ENCODE data around the gene SLC3A2. TPM values are rescaled to one million over a fixed set of nuclear protein-coding genes. Genes with fewer than 3 reads are reported as not detected.

SLC3A2 gene
- total RNA-seq, 1 experiment from 2014 or later = 619 TPM

- Histone ChIP-seq H3K36me3 (ENCODE audit: low read depth) (no peaks in the 10 kb centered on the region), H3K9me3 (ENCODE audit: insufficient read depth, low read depth) (no peaks in the 10 kb centered on the region), H3K4me1 (replicated peaks; ENCODE audit: insufficient read depth) (no peaks in the 10 kb centered on the region), H2AFZ (no peak overlapping the region), H3F3A (ENCODE audit: insufficient read depth, low read depth) (no peaks in the 10 kb centered on the region), H3K9me2 (ENCODE audit: insufficient read depth) (no peaks in the 10 kb centered on the region), H3K27ac (no peak overlapping the region), H4K20me1 (ENCODE audit: insufficient read depth) (no peaks in the 10 kb centered on the region), H3K79me2 (ENCODE audit: low read depth) (no peaks in the 10 kb centered on the region), H3K4me3 (no peak overlapping the region), H3K4me2 (no peak overlapping the region), H3K27me3 (ENCODE audit: insufficient read depth, low read depth) (peaks cover 55% of the 10 kb centered on the region)
- intact Hi-C loops (cut with micrococcal nuclease; ENCODE audit: unreplicated experiment) = no loop called here
- CTCF ChIA-PET = no interaction called here
- POLR2A ChIA-PET (ENCODE audit: unreplicated experiment) = no interaction called here
- DNase-seq = no peak
- no TSS peak for BruUV-seq (replicated peaks)
- TF ChIP-seq CTCF (conservative IDR thresholded peaks at IDR 0.05) (no peak), EZH2 (IDR thresholded peaks at IDR 0.05; ENCODE audit: low read depth) (no peak)
Observed at GRCh38 chr11:62930157-62930556, 49.5 kb downstream of the SLC3A2 start.

- Histone ChIP-seq H3K9me2 (ENCODE audit: insufficient read depth) (no peaks in the 10 kb centered on the region), H3K36me3 (ENCODE audit: low read depth) (no peaks in the 10 kb centered on the region), H3K27ac (no peak overlapping the region), H3K9me3 (ENCODE audit: insufficient read depth, low read depth) (no peaks in the 10 kb centered on the region), H3K27me3 (ENCODE audit: insufficient read depth, low read depth) (peaks cover 55% of the 10 kb centered on the region), H3F3A (ENCODE audit: insufficient read depth, low read depth) (no peaks in the 10 kb centered on the region), H4K20me1 (ENCODE audit: insufficient read depth) (no peaks in the 10 kb centered on the region), H2AFZ (no peak overlapping the region), H3K4me3 (no peak overlapping the region), H3K4me1 (replicated peaks; ENCODE audit: insufficient read depth) (no peaks in the 10 kb centered on the region), H3K79me2 (ENCODE audit: low read depth) (no peaks in the 10 kb centered on the region), H3K4me2 (no peak overlapping the region)
- intact Hi-C loops (cut with micrococcal nuclease; ENCODE audit: unreplicated experiment) = no loop called here
- no peak for TF ChIP-seq CTCF (conservative IDR thresholded peaks at IDR 0.05)
- no peak for TF ChIP-seq EZH2 (IDR thresholded peaks at IDR 0.05; ENCODE audit: low read depth)
- no peak for DNase-seq
- CTCF ChIA-PET = no interaction called here
- POLR2A ChIA-PET (ENCODE audit: unreplicated experiment) = no interaction called here
- no TSS peak for BruUV-seq (replicated peaks)
Observed at GRCh38 chr11:62930666-62931065, 50.0 kb downstream of the SLC3A2 start.

GRCh38 chr11:62931499-62932278, 51.0 kb downstream of the SLC3A2 start:
- H3F3A ChIP-seq (ENCODE audit: insufficient read depth, low read depth) = no peaks in the 10 kb centered on the region
- no peaks in the 10 kb centered on the region for H4K20me1 ChIP-seq (ENCODE audit: insufficient read depth)
- H3K4me2 ChIP-seq = no peak overlapping the region
- H3K27me3 ChIP-seq (ENCODE audit: insufficient read depth, low read depth) = peaks cover 49% of the 10 kb centered on the region; the same call in 1 of the 2 replicates
- ChIA-PET CTCF (interaction anchor here (1.1 kb wide), 1 partner anchor 26 kb away, joined by 3 read pairs; no protein-coding TSS in a partner anchor), POLR2A (ENCODE audit: unreplicated experiment) (no interaction called here)
- H3K27ac ChIP-seq = no peak overlapping the region
- no peak overlapping the region for H2AFZ ChIP-seq
- H3K4me1 ChIP-seq (replicated peaks; ENCODE audit: insufficient read depth) = no peaks in the 10 kb centered on the region
- DNase-seq = no peak
- H3K9me3 ChIP-seq (ENCODE audit: insufficient read depth, low read depth) = no peaks in the 10 kb centered on the region
- TF ChIP-seq CTCF (conservative IDR thresholded peaks at IDR 0.05) = no peak
- TF ChIP-seq EZH2 (IDR thresholded peaks at IDR 0.05; ENCODE audit: low read depth) = no peak
- no peaks in the 10 kb centered on the region for H3K36me3 ChIP-seq (ENCODE audit: low read depth)
- H3K79me2 ChIP-seq (ENCODE audit: low read depth) = no peaks in the 10 kb centered on the region
- intact Hi-C loops (cut with micrococcal nuclease; ENCODE audit: unreplicated experiment) = no loop called here
- no peaks in the 10 kb centered on the region for H3K9me2 ChIP-seq (ENCODE audit: insufficient read depth)
- no TSS peak for BruUV-seq (replicated peaks)
- no peak overlapping the region for H3K4me3 ChIP-seq
